NB4 (cell line): ENCODE data around the gene MEGF11.
"Not testable (repeated sequence)": the region's sequence is repeated elsewhere in the genome, so short reads cannot be mapped to it uniquely, and the experiment has no call there.

Experiments
- CTCF ChIP-seq: IDR thresholded peaks from one replicate; pipeline ENCODE4 v1.5.1; 2012; ENCODE audit warnings: low read depth, low read length
- POLR2A ChIP-seq: IDR thresholded peaks from 2 replicates; pipeline ENCODE4 v1.6.1; 2011; ENCODE audit warnings: mild to moderate bottlenecking; ENCODE audit not compliant: insufficient read length; ENCODE audit errors: extremely low read depth

- TF ChIP-seq POLR2A, CTCF: not testable (repeated sequence)
Observed at GRCh38 chr15:65867933-65868332, 385.6 kb downstream of the MEGF11 start.
